Measurements from ENCODE around the gene MFN2. TPM values are rescaled to one million over a fixed set of nuclear protein-coding genes. Genes with fewer than 3 reads are reported as not detected.
A peak's percentile ranks its signal among the peaks of the same experiment; 100 is the strongest.
"Not testable (repeated sequence)": the region's sequence is repeated elsewhere in the genome, so short reads cannot be mapped to it uniquely, and the experiment has no call there.

The MFN2 gene
- total RNA-seq, 1 experiment from 2014 or later: 78.2 TPM

GRCh38 chr1:11997081-11997850 is 17.0 kb downstream of the MFN2 start:
- no peak for DNase-seq (ENCODE audit: low read depth)

GRCh38 chr1:11998636-11999035 is 18.4 kb downstream of the MFN2 start:
- DNase-seq (ENCODE audit: low read depth): no peak

DNA sequence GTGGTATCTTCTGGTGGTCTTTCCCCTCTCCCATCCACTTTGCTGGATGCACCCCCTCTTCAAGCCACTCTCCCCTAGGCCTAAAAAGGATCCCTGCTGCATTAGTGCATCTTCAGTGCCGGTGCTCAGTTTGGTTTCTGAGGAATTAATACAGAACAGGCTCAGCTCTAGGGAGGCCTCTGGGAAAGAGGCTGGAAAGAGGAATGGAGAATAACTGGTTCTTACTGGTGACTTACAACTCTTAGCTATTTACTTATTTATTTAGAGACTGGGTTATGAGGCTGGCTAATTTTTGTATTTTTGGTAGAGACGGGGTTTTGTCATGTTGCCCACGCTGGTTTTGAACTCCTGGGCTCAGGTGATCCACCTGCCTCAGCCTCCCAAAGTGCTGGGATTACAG is 19.0 kb downstream of the MFN2 start:
- DNase-seq (ENCODE audit: low read depth): no peak

GRCh38 chr1:12001249-12001917 is 21.1 kb downstream of the MFN2 start:
- no peak for DNase-seq (ENCODE audit: low read depth)

- DNase-seq (ENCODE audit: low read depth): peak; percentile 60
Observed at GRCh38 chr1:12001996-12002493, 21.8 kb downstream of the MFN2 start.

GRCh38 chr1:12003762-12004161 is 23.5 kb downstream of the MFN2 start:
- no peak for DNase-seq (ENCODE audit: low read depth)

DNA sequence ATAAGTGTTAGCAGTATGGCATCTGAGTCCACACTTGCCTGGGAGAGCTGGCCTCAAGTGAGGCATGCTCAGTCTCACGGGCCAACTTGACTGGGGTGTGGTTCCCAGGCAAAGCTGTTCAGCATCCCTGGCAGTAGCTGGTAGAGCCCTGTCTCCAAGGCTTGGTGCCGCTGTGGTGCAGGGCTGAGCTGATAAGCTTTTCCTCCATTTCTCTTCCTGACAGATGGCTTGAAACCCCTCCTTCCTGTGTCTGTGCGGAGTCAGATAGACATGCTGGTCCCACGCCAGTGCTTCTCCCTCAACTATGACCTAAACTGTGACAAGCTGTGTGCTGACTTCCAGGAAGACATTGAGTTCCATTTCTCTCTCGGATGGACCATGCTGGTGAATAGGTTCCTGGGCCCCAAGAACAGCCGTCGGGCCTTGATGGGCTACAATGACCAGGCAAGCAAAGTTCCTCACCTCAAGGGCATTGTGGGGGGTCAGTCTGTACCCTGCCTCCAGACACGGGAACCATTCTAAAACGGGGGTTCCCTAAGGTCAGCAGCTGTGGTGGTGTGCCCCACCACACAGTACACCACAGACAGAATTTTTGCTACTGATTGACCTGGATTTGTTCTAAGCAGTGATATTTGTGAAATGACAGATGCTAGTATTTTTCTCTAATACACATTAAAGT is 25.4 kb downstream of the MFN2 start:
- no peak for DNase-seq (ENCODE audit: low read depth)

DNA sequence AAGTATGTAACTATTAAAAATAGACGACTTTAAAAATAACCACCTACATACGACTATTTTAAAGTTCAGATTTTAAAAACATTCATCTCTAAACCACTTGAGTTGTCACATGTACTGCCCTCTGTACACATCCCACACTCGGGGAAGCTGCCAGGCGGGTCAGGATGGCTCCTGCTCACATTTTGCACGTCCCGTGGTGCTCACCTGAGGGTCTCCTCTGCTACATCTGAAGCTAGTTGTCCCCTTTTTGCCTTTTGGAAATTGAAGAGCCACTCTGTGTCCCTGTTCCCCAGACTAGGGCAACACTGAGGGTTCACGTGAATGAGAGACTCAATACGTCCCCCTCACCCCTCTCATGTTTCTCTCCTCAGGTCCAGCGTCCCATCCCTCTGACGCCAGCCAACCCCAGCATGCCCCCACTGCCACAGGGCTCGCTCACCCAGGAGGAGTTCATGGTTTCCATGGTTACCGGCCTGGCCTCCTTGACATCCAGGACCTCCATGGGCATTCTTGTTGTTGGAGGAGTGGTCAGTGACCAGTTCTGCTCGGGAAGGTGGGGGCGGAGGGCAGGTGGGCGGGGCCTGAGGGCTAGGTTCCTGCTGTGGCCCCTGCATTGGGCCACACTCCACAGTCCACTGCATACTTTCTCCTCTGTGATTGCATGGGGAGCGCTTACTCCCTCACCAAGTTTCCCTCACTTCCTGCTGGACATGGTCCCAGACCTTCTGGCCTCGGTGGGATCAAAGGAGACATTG is 26.1 kb downstream of the MFN2 start:
- no peak for DNase-seq (ENCODE audit: low read depth)

DNA sequence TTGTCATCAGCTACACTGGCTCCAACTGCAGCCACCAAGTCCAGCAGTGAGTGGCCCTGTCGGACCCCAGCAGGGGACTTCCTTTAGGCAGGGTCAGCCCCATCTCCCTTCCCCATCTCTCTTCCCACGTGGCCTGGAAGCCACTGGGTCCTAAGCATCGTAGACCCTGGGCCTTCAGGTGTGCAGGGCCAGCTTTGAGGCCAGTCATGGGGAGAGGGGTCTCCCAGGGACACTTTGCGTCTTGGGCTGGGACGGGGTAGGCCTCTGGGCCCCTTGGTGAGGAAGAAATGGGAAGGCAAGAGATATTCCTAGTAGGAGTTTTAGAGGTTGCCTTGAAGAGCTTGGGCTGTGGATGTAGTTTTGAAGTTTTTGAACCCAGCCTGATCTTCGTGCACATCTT is 27.0 kb downstream of the MFN2 start:
- no peak for DNase-seq (ENCODE audit: low read depth)

GRCh38 chr1:12008355-12008754 is 28.1 kb downstream of the MFN2 start:
- DNase-seq (ENCODE audit: low read depth): not testable (repeated sequence)

GRCh38 chr1:12009318-12009947 is 29.2 kb downstream of the MFN2 start:
- no peak for DNase-seq (ENCODE audit: low read depth)

- no peak for DNase-seq (ENCODE audit: low read depth)
Observed at GRCh38 chr1:12010746-12011570, 30.7 kb downstream of the MFN2 start.

DNA sequence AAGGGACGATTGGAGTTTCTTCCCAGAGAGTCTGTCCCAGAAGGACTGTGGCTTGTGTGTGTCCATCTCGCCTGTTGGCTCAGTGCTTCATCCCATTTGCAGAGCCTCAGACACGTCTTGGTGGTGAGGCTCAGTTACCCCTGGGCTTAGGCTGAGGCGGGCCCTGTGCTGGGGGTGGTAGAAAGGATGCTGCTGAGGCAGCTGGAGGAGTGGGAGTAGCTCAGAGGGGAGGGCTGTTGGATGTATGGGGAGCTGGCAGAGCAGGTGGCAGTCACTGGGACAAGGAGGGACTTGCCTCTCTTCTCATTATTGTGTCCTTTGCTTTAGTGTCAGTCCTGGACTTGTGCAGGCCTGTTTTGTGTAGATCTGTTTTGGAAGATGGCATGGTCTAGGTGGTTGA is 31.8 kb downstream of the MFN2 start:
- no peak for DNase-seq (ENCODE audit: low read depth)

GRCh38 chr1:12012560-12013316 is 32.5 kb downstream of the MFN2 start:
- no peak for DNase-seq (ENCODE audit: low read depth)

DNA sequence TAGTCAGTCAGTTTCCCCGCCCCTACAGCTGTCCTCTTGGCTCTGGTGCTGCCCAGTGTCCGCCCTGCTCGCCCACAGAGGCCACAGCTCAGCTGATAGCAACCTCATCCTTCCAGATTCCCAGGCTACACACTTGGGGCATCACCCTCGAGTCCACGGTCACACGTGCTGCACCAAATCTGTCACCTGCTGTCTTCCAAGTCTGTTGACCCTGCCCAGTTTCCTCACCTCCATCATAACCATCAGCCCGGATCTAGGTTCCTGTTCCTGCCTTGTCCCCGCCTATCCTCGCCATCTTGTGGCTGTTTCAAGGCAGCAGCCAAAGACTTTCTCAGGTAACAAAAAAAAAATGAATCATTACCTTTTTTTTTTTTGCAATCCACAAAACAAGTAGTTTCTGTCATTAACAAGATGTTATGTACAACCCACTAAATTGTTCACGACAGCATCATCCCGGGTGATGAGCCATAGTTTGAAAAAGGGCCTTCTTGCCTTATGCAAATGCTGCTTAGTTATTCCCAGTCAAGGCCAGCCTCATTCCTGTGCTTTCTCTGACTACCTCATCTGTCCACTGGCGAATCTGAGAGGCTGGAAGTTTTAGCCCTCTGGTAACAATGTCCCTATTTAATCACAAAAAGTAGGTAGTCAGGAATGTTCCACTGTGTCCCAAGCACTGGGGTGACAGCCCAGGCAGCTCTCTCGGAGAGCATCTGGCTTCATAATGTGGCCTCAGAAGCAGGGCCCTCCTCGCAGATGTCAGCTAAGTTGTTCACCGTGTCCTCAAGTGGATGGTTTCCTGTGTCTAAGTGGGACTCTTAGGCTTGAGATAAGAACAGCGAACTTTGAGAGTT is 34.1 kb downstream of the MFN2 start:
- DNase-seq (ENCODE audit: low read depth): no peak

GRCh38 chr1:12015001-12015491 is 34.8 kb downstream of the MFN2 start:
- DNase-seq (ENCODE audit: low read depth): no peak

GRCh38 chr1:12015499-12015898 is 35.3 kb downstream of the MFN2 start:
- no peak for DNase-seq (ENCODE audit: low read depth)

GRCh38 chr1:12016182-12016581 is 35.9 kb downstream of the MFN2 start:
- no peak for DNase-seq (ENCODE audit: low read depth)

All from HT1080 (cell line).